NCI-H1694 treated with DMSO at 0.1 percent for 48 hours (cell line): ENCODE data around the gene CDKN2B.
"Not testable (repeated sequence)": the region's sequence is repeated elsewhere in the genome, so short reads cannot be mapped to it uniquely, and the experiment has no call there.

Source experiments
- DNase-seq: peaks from one replicate; lab custom pipeline; 2025; lab: John Stamatoyannopoulos, UW

Gene CDKN2B

GRCh38 chr9:21969011-21969940 is 39.8 kb downstream of the CDKN2B start:
- DNase-seq, result no peak

- no peak for DNase-seq
These were observed 40.6 kb downstream of the CDKN2B start for GRCh38 chr9:21968331-21969010.

GRCh38 chr9:21967702-21968101 is 41.4 kb downstream of the CDKN2B start:
- DNase-seq, result no peak

GRCh38 chr9:21967169-21967568 is 41.9 kb downstream of the CDKN2B start:
- DNase-seq, result no peak

- no peak for DNase-seq
These were observed 42.8 kb downstream of the CDKN2B start for GRCh38 chr9:21966140-21966851.

- DNase-seq, result no peak
These were observed 43.6 kb downstream of the CDKN2B start for GRCh38 chr9:21965401-21965951.

- DNase-seq, result no peak
These were observed 44.1 kb downstream of the CDKN2B start for GRCh38 chr9:21964925-21965385.

GRCh38 chr9:21961569-21961968 is 47.5 kb downstream of the CDKN2B start:
- no peak for DNase-seq

- DNase-seq, result not testable (repeated sequence)
These were observed 49.8 kb downstream of the CDKN2B start for GRCh38 chr9:21959268-21959667.

- DNase-seq, result no peak
These were observed 50.3 kb downstream of the CDKN2B start for GRCh38 chr9:21958833-21959232.
